Neutrophil (primary cell): ENCODE data around the gene DACH2.

Experiments used
- H3K27ac ChIP-seq: fragments of 200-600 bp; sonication (generic); 2 replicates; pipeline ENCODE4 v1.5.1; 2016; ENCODE audit warnings: mild to moderate bottlenecking, moderate library complexity
- H3K27me3 ChIP-seq: fragments of 200-600 bp; sonication (generic); 2 replicates; pipeline ENCODE4 v1.6.0; 2016; ENCODE audit warnings: mild to moderate bottlenecking
- H3K36me3 ChIP-seq: fragments of 200-600 bp; sonication (generic); 2 replicates; pipeline ENCODE4 v1.5.1; 2017
- H3K4me1 ChIP-seq, 2 experiments: fragments of 200-600 bp in 1 of 2; sonication (generic) in 1 of 2; 1 replicate in 1 of 2; 2 replicates in 1 of 2; pipeline versions ENCODE4 v1.5.1 to v1.6.1; 2013 to 2016; ENCODE audit warnings: low read depth in 1 of 2, low read length in 1 of 2, mild to moderate bottlenecking in 1 of 2, moderate library complexity in 1 of 2; ENCODE audit not compliant: control insufficient read depth in 1 of 2, insufficient read depth in 1 of 2
- H3K4me3 ChIP-seq, 2 experiments: fragments of 200-600 bp in 1 of 2; sonication (generic) in 1 of 2; 1 replicate in 1 of 2; 2 replicates in 1 of 2; pipeline ENCODE4 v1.5.1; 2013 to 2016; ENCODE audit warnings: low read depth in 1 of 2, low read length in 1 of 2, mild to moderate bottlenecking in 1 of 2, moderate library complexity in 1 of 2
- H3K9me3 ChIP-seq: fragments of 200-600 bp; sonication (generic); 2 replicates; pipeline ENCODE4 v1.5.1; 2016
- CTCF ChIP-seq: fragments of 200-600 bp; sonication (generic); IDR thresholded peaks from 2 replicates; pipeline ENCODE4 v1.5.1; 2016; ENCODE audit warnings: antibody characterized with exemption

The DACH2 gene

GRCh38 chrX:86148024-86148511 is at the start of gene DACH2:
Gene DACH2 (plus strand): TSS chrX:86148451.
- no peaks in the 10 kb centered on the region for H3K36me3 ChIP-seq
- H3K9me3 ChIP-seq: no peaks in the 10 kb centered on the region
- no peaks in the 10 kb centered on the region for H3K4me1 ChIP-seq
- TF ChIP-seq CTCF: no peak
- peaks cover 44% of the 10 kb centered on the region for H3K27me3 ChIP-seq
- no peak within 1 kb of the TSS for H3K4me3 ChIP-seq
- H3K27ac ChIP-seq: no peak within 1 kb of the TSS

- Histone ChIP-seq H3K4me3 (no peak overlapping the region), H3K27me3 (no peaks in the 10 kb centered on the region), H3K9me3 (no peaks in the 10 kb centered on the region), H3K27ac (no peak overlapping the region), H3K36me3 (no peaks in the 10 kb centered on the region), H3K4me1 (no peaks in the 10 kb centered on the region)
- no peak for TF ChIP-seq CTCF
Measured at GRCh38 chrX:86102341-86102740, 45.9 kb upstream of the DACH2 start.

- no peaks in the 10 kb centered on the region for H3K36me3 ChIP-seq
- H3K9me3 ChIP-seq: no peaks in the 10 kb centered on the region
- H3K4me1 ChIP-seq: no peaks in the 10 kb centered on the region
- H3K27me3 ChIP-seq: no peaks in the 10 kb centered on the region
- H3K4me3 ChIP-seq: no peak overlapping the region
- H3K27ac ChIP-seq: no peak overlapping the region
- TF ChIP-seq CTCF: no peak
Measured at GRCh38 chrX:86103061-86103460, 45.2 kb upstream of the DACH2 start.

GRCh38 chrX:86104526-86104925 is 43.7 kb upstream of the DACH2 start:
- no peak overlapping the region for H3K4me3 ChIP-seq
- TF ChIP-seq CTCF: no peak
- no peaks in the 10 kb centered on the region for H3K4me1 ChIP-seq
- H3K27ac ChIP-seq: no peak overlapping the region
- no peaks in the 10 kb centered on the region for H3K36me3 ChIP-seq
- H3K9me3 ChIP-seq: no peaks in the 10 kb centered on the region
- no peaks in the 10 kb centered on the region for H3K27me3 ChIP-seq

- Histone ChIP-seq H3K36me3 (no peaks in the 10 kb centered on the region), H3K4me3 (no peak overlapping the region), H3K9me3 (no peaks in the 10 kb centered on the region), H3K4me1 (no peaks in the 10 kb centered on the region), H3K27ac (no peak overlapping the region), H3K27me3 (no peaks in the 10 kb centered on the region)
- no peak for TF ChIP-seq CTCF
Measured at GRCh38 chrX:86121916-86122315, 26.3 kb upstream of the DACH2 start.

GRCh38 chrX:86133761-86134160 is 14.5 kb upstream of the DACH2 start:
- no peaks in the 10 kb centered on the region for H3K4me1 ChIP-seq
- no peak for TF ChIP-seq CTCF
- no peak overlapping the region for H3K27ac ChIP-seq
- H3K36me3 ChIP-seq: no peaks in the 10 kb centered on the region
- H3K27me3 ChIP-seq: no peaks in the 10 kb centered on the region
- no peaks in the 10 kb centered on the region for H3K9me3 ChIP-seq
- no peak overlapping the region for H3K4me3 ChIP-seq
